Tibial artery (tissue), 4 donors: ENCODE results near the gene WDR37.

Experiments
- DNase-seq, 2 donors: peaks; one replicate each; pipeline ENCODE4 v3.0.0-alpha.2; 2019
- H3K27ac ChIP-seq, 2 donors: fragments of 200-600 bp; sonication (generic) in 1 of 2; 1 replicate in 1 of 2; 2 replicates in 1 of 2; pipeline ENCODE4 v1.5.1; 2018 to 2019; ENCODE audit warnings: mild to moderate bottlenecking in 1 of 2
- H3K27me3 ChIP-seq, 2 donors: fragments of 200-600 bp; sonication (generic) in 1 of 2; one replicate each; pipeline versions ENCODE4 v1.5.1 to v1.6.0; 2016 to 2019
- H3K36me3 ChIP-seq, 3 donors: fragments of 200-600 bp; sonication (generic) in 2 of 3; one replicate each; pipeline ENCODE4 v1.5.1; 2016 to 2019; ENCODE audit warnings: mild to moderate bottlenecking in 2 of 3
- H3K4me1 ChIP-seq, 4 donors: fragments of 200-600 bp; sonication (generic) in 2 of 4; 1 replicate in 3 of 4; 2 replicates in 1 of 4; pipeline ENCODE4 v1.5.1; 2016 to 2019
- H3K4me3 ChIP-seq, 2 donors: fragments of 200-600 bp; sonication (generic) in 1 of 2; 1 replicate in 1 of 2; 2 replicates in 1 of 2; pipeline ENCODE4 v1.5.1; 2018 to 2019; ENCODE audit warnings: mild to moderate bottlenecking in 2 of 2
- H3K9me3 ChIP-seq, 3 donors: fragments of 200-600 bp; sonication (generic) in 1 of 3; one replicate each; pipeline ENCODE4 v1.5.1; 2016 to 2019
- intact Hi-C: fragments of 100-400 bp; cut with DNase I; formaldehyde crosslinking; loops from one replicate; pipeline ENCODE4 v1.15.0; 2023; ENCODE audit warnings: low total_unique reads
- TF ChIP-seq, protein P1 (sequence below), 2 experiments: fragments of 200-600 bp in 1 of 2; fragments of 450-650 bp in 1 of 2; IDR thresholded peaks; one replicate each; pipeline ENCODE4 v1.5.1; 2017 to 2019; ENCODE audit warnings: antibody characterized with exemption in 2 of 2, mild to moderate bottlenecking in 1 of 2, moderate library complexity in 1 of 2

WDR37 gene

DNA sequence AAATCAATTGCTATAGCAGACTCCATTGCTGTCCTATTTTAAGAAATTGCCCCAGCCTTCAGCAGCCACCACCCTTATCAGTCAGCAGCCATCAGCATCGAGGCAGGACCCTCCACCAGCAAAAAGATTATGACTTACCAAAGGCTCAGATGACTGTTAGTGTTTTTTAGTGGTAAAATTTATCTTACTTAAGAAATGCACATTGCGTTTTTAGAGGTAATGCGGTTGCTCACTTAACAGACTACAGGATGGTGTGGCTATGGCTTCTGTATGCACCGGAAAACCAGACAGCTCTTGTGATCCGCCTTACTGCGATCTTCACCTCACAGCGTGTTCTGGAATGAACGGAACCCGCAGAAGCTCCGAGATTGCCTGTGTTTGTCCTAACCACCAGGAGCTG is 58.1 kb downstream of the WDR37 start:
- no peak overlapping the region for H3K27ac ChIP-seq
- no peaks in the 10 kb centered on the region for H3K9me3 ChIP-seq
- H3K36me3 ChIP-seq = peaks cover 47 to 95% (median 66%) of the 10 kb centered on the region in 3 donors
- no peak overlapping the region for H3K4me3 ChIP-seq
- TF ChIP-seq, protein P1, sequence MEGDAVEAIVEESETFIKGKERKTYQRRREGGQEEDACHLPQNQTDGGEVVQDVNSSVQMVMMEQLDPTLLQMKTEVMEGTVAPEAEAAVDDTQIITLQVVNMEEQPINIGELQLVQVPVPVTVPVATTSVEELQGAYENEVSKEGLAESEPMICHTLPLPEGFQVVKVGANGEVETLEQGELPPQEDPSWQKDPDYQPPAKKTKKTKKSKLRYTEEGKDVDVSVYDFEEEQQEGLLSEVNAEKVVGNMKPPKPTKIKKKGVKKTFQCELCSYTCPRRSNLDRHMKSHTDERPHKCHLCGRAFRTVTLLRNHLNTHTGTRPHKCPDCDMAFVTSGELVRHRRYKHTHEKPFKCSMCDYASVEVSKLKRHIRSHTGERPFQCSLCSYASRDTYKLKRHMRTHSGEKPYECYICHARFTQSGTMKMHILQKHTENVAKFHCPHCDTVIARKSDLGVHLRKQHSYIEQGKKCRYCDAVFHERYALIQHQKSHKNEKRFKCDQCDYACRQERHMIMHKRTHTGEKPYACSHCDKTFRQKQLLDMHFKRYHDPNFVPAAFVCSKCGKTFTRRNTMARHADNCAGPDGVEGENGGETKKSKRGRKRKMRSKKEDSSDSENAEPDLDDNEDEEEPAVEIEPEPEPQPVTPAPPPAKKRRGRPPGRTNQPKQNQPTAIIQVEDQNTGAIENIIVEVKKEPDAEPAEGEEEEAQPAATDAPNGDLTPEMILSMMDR (IDR thresholded peaks at IDR 0.05) = no peak
- no peaks in the 10 kb centered on the region for H3K4me1 ChIP-seq
- intact Hi-C loops = no loop called here
- DNase-seq = no peak
- no peaks in the 10 kb centered on the region for H3K27me3 ChIP-seq

DNA sequence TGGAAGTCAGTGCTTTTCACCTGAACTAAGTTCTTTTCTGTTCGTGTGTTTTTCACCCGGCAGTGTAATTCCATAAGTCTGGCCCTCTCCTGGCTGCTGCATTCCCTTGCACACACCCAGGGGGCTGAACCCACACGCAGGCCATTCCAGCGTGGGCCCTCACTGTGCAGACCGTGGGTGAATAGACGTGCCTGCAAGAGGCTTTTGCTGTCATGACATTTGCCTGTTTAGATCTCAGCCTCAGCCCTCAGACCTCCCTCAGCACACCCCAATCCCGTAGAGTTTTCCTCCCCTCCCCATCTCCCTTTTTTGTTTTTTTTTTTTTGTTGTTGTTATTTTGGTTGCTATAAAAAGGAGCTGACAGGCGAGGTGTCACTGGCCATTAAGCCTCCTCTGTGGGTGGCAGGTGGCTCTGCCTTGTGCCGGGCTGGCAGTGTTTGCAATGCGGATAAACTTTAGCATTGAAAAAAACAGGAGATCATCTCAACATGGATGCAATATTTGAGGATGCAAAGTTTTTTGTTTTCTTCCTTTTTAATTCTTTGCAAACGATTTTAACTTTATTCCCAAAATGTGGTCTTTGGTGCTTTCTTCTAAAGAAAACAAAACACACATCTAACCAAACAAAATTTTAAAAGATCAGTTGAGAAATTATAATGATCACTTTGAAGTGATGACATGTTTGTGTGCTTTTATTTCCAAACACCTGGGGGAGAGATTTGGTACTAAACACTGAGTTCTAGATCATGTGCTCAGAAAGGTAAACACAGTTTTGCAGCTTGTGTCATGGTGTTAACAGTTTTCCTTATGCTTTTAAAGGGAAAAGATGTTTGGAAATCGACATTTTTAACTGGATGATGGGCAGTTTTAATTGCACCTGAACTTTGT is 58.8 kb downstream of the WDR37 start:
- intact Hi-C loops = no loop called here
- Histone ChIP-seq H3K4me1 (no peaks in the 10 kb centered on the region), H3K9me3 (no peaks in the 10 kb centered on the region), H3K4me3 (no peak overlapping the region), H3K27ac (no peak overlapping the region), H3K27me3 (no peaks in the 10 kb centered on the region), H3K36me3 (peaks cover 51 to 95% (median 70%) of the 10 kb centered on the region in 3 donors)
- no peak for DNase-seq
- TF ChIP-seq, protein P1 (IDR thresholded peaks at IDR 0.05) = no peak

DNA sequence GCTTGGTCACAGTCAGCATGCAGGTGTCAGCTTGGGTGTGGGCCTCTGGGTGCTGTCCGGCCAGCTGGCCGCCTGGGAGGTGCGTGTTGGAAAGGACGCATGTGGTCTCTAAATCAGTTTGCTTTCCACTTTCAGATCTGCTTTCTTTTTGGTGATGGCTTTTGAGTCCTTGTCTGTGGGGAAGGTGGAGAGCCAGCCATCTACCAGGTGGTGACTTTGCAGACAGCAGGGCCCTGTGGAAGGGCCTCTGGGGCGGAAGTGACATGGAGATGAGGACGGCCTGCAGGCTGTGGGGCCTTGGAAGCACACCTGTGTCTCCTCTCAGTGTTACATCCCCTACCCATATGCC is 59.4 kb downstream of the WDR37 start:
- Histone ChIP-seq H3K36me3 (peaks cover 52 to 95% (median 70%) of the 10 kb centered on the region in 3 donors), H3K4me1 (no peaks in the 10 kb centered on the region), H3K4me3 (no peak overlapping the region), H3K27ac (no peak overlapping the region), H3K9me3 (no peaks in the 10 kb centered on the region), H3K27me3 (no peaks in the 10 kb centered on the region)
- no peak for DNase-seq
- intact Hi-C loops = no loop called here
- TF ChIP-seq, protein P1 (IDR thresholded peaks at IDR 0.05) = no peak

DNA sequence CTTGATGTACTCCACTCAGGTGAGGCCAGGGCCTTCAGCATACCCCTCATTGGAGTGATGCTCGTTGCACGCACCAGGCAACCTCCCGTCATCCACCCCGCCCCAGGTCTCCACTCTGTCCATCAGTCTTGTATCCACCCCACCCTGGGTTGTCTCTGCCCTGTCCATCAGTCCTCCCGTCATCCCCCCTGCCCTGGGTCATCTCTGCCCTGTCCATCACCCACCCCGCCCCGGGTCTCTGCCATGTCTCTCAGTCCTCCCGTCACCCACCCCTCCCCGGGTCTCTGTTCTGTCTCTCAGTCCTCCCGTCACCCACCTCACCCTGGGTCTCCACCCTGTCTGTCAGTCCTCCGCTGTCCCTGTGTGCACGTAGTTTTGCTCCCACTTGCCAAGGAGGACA is 59.9 kb downstream of the WDR37 start:
- H3K4me3 ChIP-seq = no peak overlapping the region
- no peak for DNase-seq
- peaks cover 55 to 95% (median 71%) of the 10 kb centered on the region in 3 donors for H3K36me3 ChIP-seq
- TF ChIP-seq, protein P1 (IDR thresholded peaks at IDR 0.05) = no peak
- no peak overlapping the region for H3K27ac ChIP-seq
- intact Hi-C loops = no loop called here
- no peaks in the 10 kb centered on the region for H3K27me3 ChIP-seq
- no peaks in the 10 kb centered on the region for H3K9me3 ChIP-seq
- H3K4me1 ChIP-seq = no peaks in the 10 kb centered on the region

DNA sequence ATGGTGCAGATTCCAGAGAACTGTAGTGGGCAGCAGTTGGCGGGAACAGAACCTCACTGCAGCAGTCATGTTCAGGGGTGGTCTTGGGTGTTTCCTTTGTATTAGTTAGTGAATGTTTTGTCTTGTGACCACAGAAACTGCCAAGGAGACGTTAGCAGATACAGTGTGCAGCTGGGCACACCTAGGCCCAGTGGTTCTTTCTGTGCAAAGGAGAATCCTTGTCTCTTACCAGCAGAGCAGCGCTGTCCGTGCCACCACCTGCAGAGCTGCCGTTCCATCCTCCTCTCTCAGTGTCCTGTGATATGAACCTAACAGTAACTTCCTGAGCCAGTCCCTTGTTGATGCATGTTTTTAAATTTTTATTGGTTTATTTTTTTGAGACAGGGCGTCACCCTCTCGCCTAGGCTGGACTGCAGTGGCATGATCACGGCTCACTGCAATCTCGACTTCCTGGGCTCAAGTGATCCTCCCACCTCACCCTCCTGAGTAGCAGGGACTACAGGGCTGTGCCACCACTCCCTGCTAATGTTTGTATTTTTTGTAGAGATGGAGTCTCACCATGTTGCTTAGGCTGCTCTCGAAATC is 60.6 kb downstream of the WDR37 start:
- no peak overlapping the region for H3K27ac ChIP-seq
- TF ChIP-seq, protein P1 (IDR thresholded peaks at IDR 0.05) = no peak
- H3K27me3 ChIP-seq = no peaks in the 10 kb centered on the region
- H3K36me3 ChIP-seq = peaks cover 62 to 97% (median 78%) of the 10 kb centered on the region in 3 donors
- no peak for DNase-seq
- no peaks in the 10 kb centered on the region for H3K4me1 ChIP-seq
- intact Hi-C loops = no loop called here
- H3K9me3 ChIP-seq = no peaks in the 10 kb centered on the region
- H3K4me3 ChIP-seq = no peak overlapping the region
